ENCODE results near the gene ADGRL1.

Gene ADGRL1

GRCh38 chr19:14110650-14111049 lies 95.3 kb downstream of the ADGRL1 start:
- no peak for DNase-seq

GRCh38 chr19:14107581-14108461 lies 98.1 kb downstream of the ADGRL1 start:
- no peak for DNase-seq

- DNase-seq = no peak
Observed at GRCh38 chr19:14106840-14107239, 99.1 kb downstream of the ADGRL1 start.

GRCh38 chr19:14105680-14106079 lies 100.3 kb downstream of the ADGRL1 start:
- no peak for DNase-seq

DNA sequence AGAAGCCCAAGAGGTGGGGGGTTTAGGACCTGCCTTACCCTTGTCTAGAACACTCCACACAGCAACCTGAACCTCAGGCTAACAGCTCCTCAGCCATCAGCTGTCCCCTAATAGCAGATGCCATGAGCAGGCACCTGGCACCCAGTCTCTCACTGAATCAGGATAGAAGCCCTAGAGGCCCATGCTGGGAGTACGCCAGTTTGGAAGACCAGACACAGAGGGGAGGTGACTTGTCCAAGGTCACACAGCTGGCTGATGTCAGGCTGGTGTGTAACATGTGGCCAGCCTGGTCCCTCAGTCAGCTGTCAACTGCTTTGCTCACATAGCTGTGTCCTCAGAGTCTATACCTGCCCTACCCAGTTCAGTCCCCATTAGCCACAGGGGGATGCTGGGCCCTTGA lies 102.7 kb downstream of the ADGRL1 start:
- DNase-seq = no peak

- no peak for DNase-seq
Observed at GRCh38 chr19:14102756-14103155, 103.2 kb downstream of the ADGRL1 start.

GRCh38 chr19:14102102-14102696 lies 103.8 kb downstream of the ADGRL1 start:
- no peak for DNase-seq

GRCh38 chr19:14101003-14101545 lies 104.9 kb downstream of the ADGRL1 start:
- no peak for DNase-seq

Data from CD4-positive, alpha-beta T cell treated with Interleukin-10 for 1 hour (primary cell).